Duodenal mucosa (tissue), 2 donors: Measurements from ENCODE around the gene C1orf210.

ENCODE experiments used
- H3K27ac ChIP-seq: one replicate; pipeline ENCODE4 v1.7.0; 2013; ENCODE audit warnings: low read depth, low read length
- H3K27me3 ChIP-seq, 2 donors: one replicate each; pipeline ENCODE4 v1.7.0; 2013; ENCODE audit warnings: low read length in 2 of 2, control low read depth in 1 of 2; ENCODE audit not compliant: insufficient read depth in 2 of 2, control insufficient read depth in 1 of 2
- H3K36me3 ChIP-seq, 2 donors: one replicate each; pipeline ENCODE4 v1.7.0; 2013; ENCODE audit warnings: low read length in 2 of 2, control low read depth in 1 of 2; ENCODE audit not compliant: insufficient read depth in 2 of 2, control insufficient read depth in 1 of 2
- H3K4me1 ChIP-seq, 2 donors: one replicate each; pipeline ENCODE4 v1.7.0; 2013; ENCODE audit warnings: low read length in 2 of 2, control low read depth in 1 of 2; ENCODE audit not compliant: insufficient read depth in 2 of 2, control insufficient read depth in 1 of 2
- H3K4me3 ChIP-seq, 2 donors: one replicate each; pipeline ENCODE4 v1.7.0; 2013; ENCODE audit warnings: low read length in 2 of 2, low read depth in 1 of 2
- H3K9ac ChIP-seq, 2 donors: one replicate each; pipeline ENCODE4 v1.7.0; 2013; ENCODE audit warnings: low read length in 2 of 2, low read depth in 1 of 2
- H3K9me3 ChIP-seq, 2 donors: one replicate each; pipeline ENCODE4 v1.7.0; 2013; ENCODE audit warnings: low read length in 2 of 2, control low read depth in 1 of 2; ENCODE audit not compliant: control insufficient read depth in 1 of 2

Gene C1orf210

GRCh38 chr1:43252225-43252624 lies 33.2 kb downstream of the C1orf210 start:
- H3K4me1 ChIP-seq: peaks cover 15 to 18% of the 10 kb centered on the region in 2 donors
- H3K36me3 ChIP-seq: no peaks in the 10 kb centered on the region
- H3K9me3 ChIP-seq: no peaks in the 10 kb centered on the region
- H3K9ac ChIP-seq: no peak overlapping the region
- H3K4me3 ChIP-seq: no peak overlapping the region
- H3K27ac ChIP-seq: no peak overlapping the region
- no peaks in the 10 kb centered on the region for H3K27me3 ChIP-seq

- Histone ChIP-seq H3K36me3 (no peaks in the 10 kb centered on the region), H3K4me1 (peaks cover 3 to 13% of the 10 kb centered on the region in 2 donors), H3K9ac (no peak overlapping the region), H3K4me3 (no peak overlapping the region), H3K27me3 (no peaks in the 10 kb centered on the region), H3K27ac (no peak overlapping the region), H3K9me3 (no peaks in the 10 kb centered on the region)
These were observed 34.4 kb downstream of the C1orf210 start for GRCh38 chr1:43251024-43251423.

GRCh38 chr1:43250351-43250761 lies 35.0 kb downstream of the C1orf210 start:
- Histone ChIP-seq H3K9ac (no peak overlapping the region), H3K27me3 (no peaks in the 10 kb centered on the region), H3K27ac (no peak overlapping the region)

GRCh38 chr1:43247256-43247921 lies 38.0 kb downstream of the C1orf210 start:
- Histone ChIP-seq H3K27me3 (no peaks in the 10 kb centered on the region), H3K4me3 (no peak overlapping the region), H3K4me1 (peaks cover 0 to 4% of the 10 kb centered on the region in 2 donors), H3K36me3 (no peaks in the 10 kb centered on the region), H3K27ac (no peak overlapping the region), H3K9me3 (no peaks in the 10 kb centered on the region), H3K9ac (no peak overlapping the region)

More at GRCh38 chr1:43250351-43250761, 35.0 kb downstream of the C1orf210 start:
- Histone ChIP-seq H3K4me3 (no peak overlapping the region), H3K36me3 (no peaks in the 10 kb centered on the region), H3K9me3 (no peaks in the 10 kb centered on the region), H3K4me1 (peaks cover 0 to 7% of the 10 kb centered on the region in 2 donors)

- H3K4me1 ChIP-seq: peaks cover 0 to 4% of the 10 kb centered on the region in 2 donors
- no peak overlapping the region for H3K9ac ChIP-seq
- no peak overlapping the region for H3K27ac ChIP-seq
These were observed 38.7 kb downstream of the C1orf210 start for GRCh38 chr1:43246466-43247213.

DNA sequence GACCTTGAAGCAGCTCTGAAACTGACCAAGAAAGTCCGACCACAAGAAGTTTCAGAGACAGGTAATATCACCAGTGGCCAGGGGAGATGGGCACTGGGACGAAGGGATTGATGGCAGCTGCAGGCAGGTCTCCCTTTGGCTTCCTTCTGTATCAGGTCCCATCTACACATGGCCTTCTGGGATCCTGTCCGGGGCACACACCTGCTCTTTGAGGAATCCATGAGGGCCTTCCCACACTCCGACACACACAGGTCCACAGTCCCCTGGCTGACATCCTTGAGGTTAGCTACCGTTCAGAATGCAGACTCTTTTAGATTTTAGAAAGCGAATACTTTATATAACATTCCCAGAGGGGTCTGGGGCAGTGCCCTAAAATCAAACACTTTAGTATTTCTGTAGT lies 42.1 kb downstream of the C1orf210 start:
- Histone ChIP-seq H3K36me3 (no peaks in the 10 kb centered on the region), H3K27ac (no peak overlapping the region), H3K4me3 (no peak overlapping the region), H3K27me3 (no peaks in the 10 kb centered on the region), H3K9ac (no peak overlapping the region), H3K9me3 (no peaks in the 10 kb centered on the region), H3K4me1 (peaks cover 15 to 19% of the 10 kb centered on the region in 2 donors)

More at GRCh38 chr1:43246466-43247213, 38.7 kb downstream of the C1orf210 start:
- Histone ChIP-seq H3K27me3 (no peaks in the 10 kb centered on the region), H3K36me3 (no peaks in the 10 kb centered on the region), H3K9me3 (no peaks in the 10 kb centered on the region), H3K4me3 (no peak overlapping the region)

GRCh38 chr1:43241413-43241836 lies 44.0 kb downstream of the C1orf210 start:
- no peak overlapping the region for H3K27ac ChIP-seq
- peaks cover 16 to 18% of the 10 kb centered on the region in 2 donors for H3K4me1 ChIP-seq
- H3K9ac ChIP-seq: no peak overlapping the region
- H3K9me3 ChIP-seq: no peaks in the 10 kb centered on the region
- H3K4me3 ChIP-seq: no peak overlapping the region
- no peaks in the 10 kb centered on the region for H3K27me3 ChIP-seq
- H3K36me3 ChIP-seq: no peaks in the 10 kb centered on the region

DNA sequence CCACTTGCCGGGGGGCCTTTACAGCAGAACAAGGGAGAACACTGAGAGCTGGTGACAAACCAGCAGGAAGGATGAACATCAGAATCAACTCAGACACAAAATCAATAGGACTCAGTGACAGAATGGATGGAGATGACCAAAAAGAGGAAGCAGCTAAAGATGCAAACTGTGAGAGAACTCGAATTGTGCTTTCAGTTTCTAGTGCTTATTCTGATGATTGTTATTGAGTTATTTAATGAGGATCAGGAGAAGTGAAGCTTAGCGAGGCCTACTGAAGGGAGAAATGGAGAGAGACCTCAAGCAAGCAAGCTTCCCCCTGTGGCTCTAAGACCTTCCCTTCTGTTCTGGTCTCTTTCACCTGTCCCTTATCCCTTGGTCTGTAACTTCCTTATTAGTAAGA lies 45.9 kb downstream of the C1orf210 start:
- Histone ChIP-seq H3K27ac (no peak overlapping the region), H3K4me1 (peaks cover 22% of the 10 kb centered on the region in 2 donors), H3K27me3 (no peaks in the 10 kb centered on the region), H3K36me3 (no peaks in the 10 kb centered on the region), H3K9me3 (no peaks in the 10 kb centered on the region), H3K4me3 (no peak overlapping the region), H3K9ac (peak overlapping the region in 1 of 2 donors; percentile 8)

GRCh38 chr1:43238991-43239469 lies 46.4 kb downstream of the C1orf210 start:
- no peak overlapping the region for H3K9ac ChIP-seq
- H3K4me3 ChIP-seq: no peak overlapping the region
- peaks cover 22% of the 10 kb centered on the region in 2 donors for H3K4me1 ChIP-seq
- H3K36me3 ChIP-seq: no peaks in the 10 kb centered on the region
- no peak overlapping the region for H3K27ac ChIP-seq
- H3K9me3 ChIP-seq: no peaks in the 10 kb centered on the region
- H3K27me3 ChIP-seq: no peaks in the 10 kb centered on the region

DNA sequence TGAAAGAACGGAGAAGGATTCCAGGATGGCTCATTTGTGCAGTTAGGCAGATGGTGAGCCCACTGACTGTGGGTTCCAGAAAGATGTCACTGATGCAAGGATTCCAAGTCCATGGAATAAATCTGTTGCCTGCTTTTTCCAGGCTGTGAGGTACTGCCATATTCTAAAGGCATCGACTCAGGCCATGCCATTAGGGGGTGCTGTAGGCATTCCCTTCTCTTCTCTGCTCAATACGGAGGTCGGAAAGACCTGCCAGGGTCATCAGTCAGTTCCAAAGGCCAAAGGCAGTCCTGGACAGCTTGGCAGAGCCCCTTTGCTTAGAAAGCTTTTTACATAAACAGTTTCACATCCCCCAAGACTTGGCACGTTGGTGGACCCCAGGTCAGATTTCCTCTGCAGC lies 47.3 kb downstream of the C1orf210 start:
- Histone ChIP-seq H3K27me3 (no peaks in the 10 kb centered on the region), H3K4me3 (no peak overlapping the region), H3K36me3 (no peaks in the 10 kb centered on the region), H3K9me3 (no peaks in the 10 kb centered on the region), H3K9ac (no peak overlapping the region), H3K27ac (no peak overlapping the region), H3K4me1 (peaks cover 22% of the 10 kb centered on the region in 2 donors)
